Astrocyte (in vitro differentiated cells and primary cell): ENCODE data around the gene PDZRN4. TPM values are rescaled to one million over a fixed set of nuclear protein-coding genes. Genes with fewer than 3 reads are reported as not detected.

ENCODE experiments used
- DNase-seq: peaks from one replicate; pipeline ENCODE4 v3.0.0-alpha.2; 2010; ENCODE audit warnings: low read depth
- FAIRE-seq: peaks from 2 replicates; lab custom pipeline; 2011; peaks lifted over from hg19 to GRCh38; lab: Jason Lieb, UNC
- H2AFZ ChIP-seq: 2 replicates; pipeline ENCODE4 v1.6.0; 2012; ENCODE audit warnings: low read depth, low read length, inconsistent platforms
- H3K27ac ChIP-seq: 2 replicates; pipeline ENCODE4 v1.5.1; 2011; ENCODE audit warnings: low read depth, low read length, inconsistent platforms
- H3K27me3 ChIP-seq: 2 replicates; pipeline ENCODE4 v1.6.0; 2011; ENCODE audit warnings: low read length, inconsistent platforms; ENCODE audit not compliant: insufficient read depth
- H3K36me3 ChIP-seq: 2 replicates; pipeline ENCODE4 v1.5.1; 2011; ENCODE audit warnings: low read length, inconsistent platforms; ENCODE audit not compliant: insufficient read depth
- H3K4me1 ChIP-seq: 2 replicates; pipeline ENCODE4 v1.5.1; 2011; ENCODE audit warnings: low read length, inconsistent platforms; ENCODE audit not compliant: insufficient read depth
- H3K4me2 ChIP-seq: 2 replicates; pipeline ENCODE4 v1.6.0; 2012; ENCODE audit warnings: low read length, inconsistent platforms
- H3K4me3 ChIP-seq: 2 replicates; pipeline ENCODE4 v1.5.1; 2011; ENCODE audit warnings: low read depth, mild to moderate bottlenecking, low read length, inconsistent platforms; ENCODE audit not compliant: insufficient read depth
- H3K79me2 ChIP-seq: 2 replicates; pipeline ENCODE4 v1.6.0; 2012; ENCODE audit warnings: mild to moderate bottlenecking, low read length, inconsistent platforms; ENCODE audit not compliant: insufficient read depth
- H3K9ac ChIP-seq: 2 replicates; pipeline ENCODE4 v1.6.0; 2012; ENCODE audit warnings: mild to moderate bottlenecking, low read length, inconsistent platforms
- H3K9me3 ChIP-seq: 2 replicates; pipeline ENCODE4 v1.5.1; 2012; ENCODE audit warnings: low read depth, mild to moderate bottlenecking, low read length, inconsistent platforms; ENCODE audit not compliant: insufficient read depth
- H4K20me1 ChIP-seq: 2 replicates; pipeline ENCODE4 v1.6.0; 2012; ENCODE audit warnings: low read length, inconsistent platforms; ENCODE audit not compliant: insufficient read depth
- H3K27ac Mint-ChIP-seq: one replicate; pipeline ENCODE4 v1.8.0; 2021; ENCODE audit warnings: mild to moderate bottlenecking, mixed read lengths; ENCODE audit not compliant: unreplicated experiment
- H3K27me3 Mint-ChIP-seq: one replicate; pipeline ENCODE4 v1.8.0; 2021; ENCODE audit warnings: low read depth, mixed read lengths; ENCODE audit not compliant: unreplicated experiment
- H3K36me3 Mint-ChIP-seq: one replicate; pipeline ENCODE4 v1.8.0; 2021; ENCODE audit warnings: low read depth, mixed read lengths; ENCODE audit not compliant: unreplicated experiment
- H3K4me1 Mint-ChIP-seq: one replicate; pipeline ENCODE4 v1.8.0; 2021; ENCODE audit warnings: low read depth, mixed read lengths; ENCODE audit not compliant: unreplicated experiment
- H3K4me3 Mint-ChIP-seq: one replicate; pipeline ENCODE4 v1.8.0; 2021; ENCODE audit warnings: mild to moderate bottlenecking, moderate library complexity, mixed read lengths; ENCODE audit not compliant: unreplicated experiment
- H3K9me3 Mint-ChIP-seq: one replicate; pipeline ENCODE4 v1.8.0; 2021; ENCODE audit warnings: mild to moderate bottlenecking, mixed read lengths; ENCODE audit not compliant: unreplicated experiment
- CTCF ChIP-seq: IDR thresholded peaks from 2 replicates; pipeline ENCODE4 v1.5.1; 2011; ENCODE audit warnings: low read depth, mild to moderate bottlenecking, inconsistent platforms, low read length, moderate library complexity; ENCODE audit not compliant: insufficient read depth
- EZH2 ChIP-seq: IDR thresholded peaks from 2 replicates; pipeline ENCODE4 v1.6.1; 2012; ENCODE audit warnings: mild to moderate bottlenecking, low read length, inconsistent platforms; ENCODE audit not compliant: insufficient read depth
- total RNA-seq: library from RNA; stranded (reverse); gene quantifications from 2 replicates; pipeline ENCODE4 v1.2.1, GENCODE V29; 2021

Gene PDZRN4
- total RNA-seq, 1 donor from 2014 or later: not detected

GRCh38 chr12:41462312-41462711 is 274.2 kb downstream of the PDZRN4 start:
- Mint-ChIP-seq H3K9me3 (no peaks in the 10 kb centered on the region), H3K4me3 (no peak overlapping the region), H3K27me3 (no peaks in the 10 kb centered on the region), H3K27ac (no peak overlapping the region), H3K4me1 (peaks cover 3% of the 10 kb centered on the region), H3K36me3 (no peaks in the 10 kb centered on the region)
- H2AFZ ChIP-seq: no peak overlapping the region
- H3K4me2 ChIP-seq: no peak overlapping the region
- no peaks in the 10 kb centered on the region for H3K9me3 ChIP-seq
- no peak for TF ChIP-seq CTCF
- no peak for TF ChIP-seq EZH2
- H3K4me3 ChIP-seq: no peak overlapping the region
- DNase-seq (no peak), FAIRE-seq (no peak)
- H3K27me3 ChIP-seq: no peaks in the 10 kb centered on the region
- no peaks in the 10 kb centered on the region for H3K79me2 ChIP-seq
- H3K36me3 ChIP-seq: no peaks in the 10 kb centered on the region
- H4K20me1 ChIP-seq: no peaks in the 10 kb centered on the region
- no peaks in the 10 kb centered on the region for H3K4me1 ChIP-seq
- no peak overlapping the region for H3K9ac ChIP-seq
- H3K27ac ChIP-seq: no peak overlapping the region

DNA sequence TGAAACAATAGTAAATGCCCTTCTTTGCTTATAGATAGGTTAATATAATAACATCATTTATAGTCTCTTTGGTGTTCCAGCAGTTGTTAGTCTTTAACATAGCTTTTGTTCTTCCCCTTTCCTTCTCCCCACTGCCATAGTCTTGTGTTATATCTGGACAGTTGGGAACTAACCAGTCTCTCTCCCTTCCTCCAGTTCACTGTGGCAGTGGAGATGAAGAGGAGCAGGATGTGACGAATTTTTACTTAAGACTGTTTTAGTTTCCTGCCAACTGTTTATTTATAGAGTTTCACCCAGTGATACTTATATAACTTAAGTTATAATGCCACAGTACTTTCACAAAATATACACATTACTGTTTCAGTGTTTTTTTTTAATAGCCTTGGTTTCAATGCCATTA is 277.4 kb downstream of the PDZRN4 start:
- no peak overlapping the region for H3K27ac Mint-ChIP-seq
- Histone ChIP-seq H2AFZ (no peak overlapping the region), H3K9me3 (no peaks in the 10 kb centered on the region), H3K27me3 (no peaks in the 10 kb centered on the region), H4K20me1 (no peaks in the 10 kb centered on the region), H3K36me3 (no peaks in the 10 kb centered on the region), H3K79me2 (no peaks in the 10 kb centered on the region), H3K9ac (no peak overlapping the region), H3K4me1 (no peaks in the 10 kb centered on the region), H3K4me3 (no peak overlapping the region), H3K27ac (no peak overlapping the region), H3K4me2 (no peak overlapping the region)
- no peak for DNase-seq
- H3K9me3 Mint-ChIP-seq: no peaks in the 10 kb centered on the region
- TF ChIP-seq CTCF (no peak), EZH2 (no peak)
- no peak overlapping the region for H3K4me3 Mint-ChIP-seq
- no peaks in the 10 kb centered on the region for H3K36me3 Mint-ChIP-seq
- H3K4me1 Mint-ChIP-seq: peaks cover 3% of the 10 kb centered on the region
- no peaks in the 10 kb centered on the region for H3K27me3 Mint-ChIP-seq
- no peak for FAIRE-seq

DNA sequence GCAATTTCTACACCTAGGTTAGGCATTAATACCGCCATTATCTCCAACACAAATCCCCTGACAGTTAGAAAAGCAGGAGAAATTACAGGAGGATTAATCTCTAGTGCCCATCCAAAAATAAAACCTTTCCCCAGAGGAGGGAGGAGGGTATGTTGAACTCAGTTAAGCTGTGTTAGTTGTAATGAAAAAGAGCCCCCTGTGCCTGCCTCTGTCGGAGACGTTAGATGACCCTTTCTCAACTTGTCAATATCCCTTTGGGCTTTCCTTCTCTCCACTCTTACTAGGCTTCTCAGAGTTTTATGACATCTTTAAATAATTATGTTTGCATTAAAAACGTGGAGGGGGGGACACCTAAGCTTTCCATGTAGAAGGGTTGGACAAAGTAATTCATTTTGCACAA is 278.2 kb downstream of the PDZRN4 start:
- no peak overlapping the region for H3K4me3 Mint-ChIP-seq
- no peak for DNase-seq
- no peaks in the 10 kb centered on the region for H3K9me3 Mint-ChIP-seq
- H3K4me3 ChIP-seq: no peak overlapping the region
- no peak overlapping the region for H3K27ac Mint-ChIP-seq
- H3K4me1 ChIP-seq: no peaks in the 10 kb centered on the region
- no peaks in the 10 kb centered on the region for H3K36me3 ChIP-seq
- H3K9ac ChIP-seq: no peak overlapping the region
- H3K4me2 ChIP-seq: no peak overlapping the region
- no peaks in the 10 kb centered on the region for H3K36me3 Mint-ChIP-seq
- H4K20me1 ChIP-seq: no peaks in the 10 kb centered on the region
- H3K27me3 ChIP-seq: no peaks in the 10 kb centered on the region
- no peak overlapping the region for H2AFZ ChIP-seq
- no peak for TF ChIP-seq EZH2
- TF ChIP-seq CTCF: no peak
- no peaks in the 10 kb centered on the region for H3K79me2 ChIP-seq
- H3K27me3 Mint-ChIP-seq: no peaks in the 10 kb centered on the region
- no peak overlapping the region for H3K27ac ChIP-seq
- H3K4me1 Mint-ChIP-seq: peaks cover 3% of the 10 kb centered on the region
- H3K9me3 ChIP-seq: no peaks in the 10 kb centered on the region
- no peak for FAIRE-seq
